GM12865 (cell line): Measurements from ENCODE around the gene SPATA32.
A peak's percentile ranks its signal among the peaks of the same experiment; 100 is the strongest.

ENCODE experiments used
- DNase-seq: peaks from one replicate; pipeline ENCODE4 v3.0.0; 2010; ENCODE audit warnings: low read depth
- H3K4me3 ChIP-seq: 2 replicates; pipeline ENCODE4 v1.5.1; 2011; ENCODE audit warnings: mild to moderate bottlenecking, low read depth, low read length, control low read depth
- CTCF ChIP-seq: IDR thresholded peaks from 2 replicates; pipeline ENCODE4 v1.5.1; 2011; ENCODE audit warnings: low read length, control low read depth, low read depth, inconsistent platforms; ENCODE audit not compliant: insufficient read depth; ENCODE audit errors: missing control alignments

Gene SPATA32

GRCh38 chr17:45231481-45232116 is 30.3 kb downstream of the SPATA32 start:
- TF ChIP-seq CTCF = peak; percentile 39
- H3K4me3 ChIP-seq = no peak overlapping the region
- DNase-seq = peak; percentile 46

- no peak for DNase-seq
- H3K4me3 ChIP-seq = no peak overlapping the region
- TF ChIP-seq CTCF = no peak
Observed at GRCh38 chr17:45230787-45231480, 31.0 kb downstream of the SPATA32 start.

DNA sequence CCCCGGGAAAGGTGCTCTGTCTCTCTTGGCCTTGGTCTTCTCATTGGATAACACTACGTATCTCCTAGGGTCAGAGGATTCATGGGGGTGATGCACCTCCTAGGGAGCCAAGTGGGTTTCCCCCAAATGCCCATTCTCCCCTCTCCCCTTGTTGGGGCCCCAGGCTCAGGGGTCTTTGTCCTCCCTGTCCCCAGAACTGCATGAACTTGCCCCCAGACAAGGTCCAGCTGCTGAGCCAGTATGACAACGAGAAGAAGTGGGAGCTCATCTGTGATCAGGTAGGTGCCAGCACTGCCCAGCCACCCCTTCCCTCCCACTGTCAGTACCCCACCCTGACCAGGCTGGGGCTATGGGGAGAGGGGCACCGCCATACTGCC is 31.5 kb downstream of the SPATA32 start:
- no peak for TF ChIP-seq CTCF
- DNase-seq = no peak
- no peak overlapping the region for H3K4me3 ChIP-seq

GRCh38 chr17:45229681-45230409 is 32.0 kb downstream of the SPATA32 start:
- peak; percentile 63 for DNase-seq
- no peak for TF ChIP-seq CTCF
- H3K4me3 ChIP-seq = no peak overlapping the region

DNA sequence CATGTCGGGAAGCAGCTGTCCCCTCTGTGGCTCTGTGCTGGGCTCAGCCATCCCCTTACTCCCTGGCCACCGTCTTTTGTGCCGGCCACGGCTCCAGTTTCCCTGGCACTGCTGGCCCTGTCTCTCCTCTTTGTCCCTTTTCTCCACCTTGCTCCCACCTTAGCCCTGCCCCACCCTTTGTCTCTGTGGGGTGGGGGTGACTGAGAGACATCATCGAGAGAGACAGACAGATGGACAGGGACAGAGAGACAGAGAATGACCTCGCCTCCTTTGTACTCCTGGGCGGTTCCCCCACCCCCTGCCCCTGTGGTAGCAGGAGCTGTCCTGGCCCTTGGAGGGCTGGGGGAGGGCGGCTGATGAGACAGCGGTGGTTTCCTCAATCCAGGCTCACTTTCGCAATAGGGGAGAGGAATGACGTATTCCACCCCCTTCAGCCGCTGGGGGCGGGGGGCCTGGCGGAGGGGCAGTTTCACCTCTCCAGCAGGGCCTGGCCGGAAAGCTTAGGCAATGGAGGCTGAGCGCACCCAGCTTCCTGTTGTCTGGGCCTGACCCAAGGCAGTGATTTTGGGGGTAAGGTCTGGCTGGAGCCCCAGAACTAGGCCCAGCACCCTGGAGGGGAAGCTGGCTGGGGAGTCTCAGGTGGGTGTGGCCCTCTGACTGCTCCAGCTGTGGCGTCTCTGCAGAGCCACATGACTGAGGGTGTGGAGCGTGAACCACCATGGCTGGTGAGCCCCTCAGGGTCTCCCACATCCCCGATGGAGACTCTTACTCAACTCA is 32.9 kb downstream of the SPATA32 start:
- TF ChIP-seq CTCF = no peak
- H3K4me3 ChIP-seq = peak overlapping the region; percentile 96
- peak; percentile 94 for DNase-seq

DNA sequence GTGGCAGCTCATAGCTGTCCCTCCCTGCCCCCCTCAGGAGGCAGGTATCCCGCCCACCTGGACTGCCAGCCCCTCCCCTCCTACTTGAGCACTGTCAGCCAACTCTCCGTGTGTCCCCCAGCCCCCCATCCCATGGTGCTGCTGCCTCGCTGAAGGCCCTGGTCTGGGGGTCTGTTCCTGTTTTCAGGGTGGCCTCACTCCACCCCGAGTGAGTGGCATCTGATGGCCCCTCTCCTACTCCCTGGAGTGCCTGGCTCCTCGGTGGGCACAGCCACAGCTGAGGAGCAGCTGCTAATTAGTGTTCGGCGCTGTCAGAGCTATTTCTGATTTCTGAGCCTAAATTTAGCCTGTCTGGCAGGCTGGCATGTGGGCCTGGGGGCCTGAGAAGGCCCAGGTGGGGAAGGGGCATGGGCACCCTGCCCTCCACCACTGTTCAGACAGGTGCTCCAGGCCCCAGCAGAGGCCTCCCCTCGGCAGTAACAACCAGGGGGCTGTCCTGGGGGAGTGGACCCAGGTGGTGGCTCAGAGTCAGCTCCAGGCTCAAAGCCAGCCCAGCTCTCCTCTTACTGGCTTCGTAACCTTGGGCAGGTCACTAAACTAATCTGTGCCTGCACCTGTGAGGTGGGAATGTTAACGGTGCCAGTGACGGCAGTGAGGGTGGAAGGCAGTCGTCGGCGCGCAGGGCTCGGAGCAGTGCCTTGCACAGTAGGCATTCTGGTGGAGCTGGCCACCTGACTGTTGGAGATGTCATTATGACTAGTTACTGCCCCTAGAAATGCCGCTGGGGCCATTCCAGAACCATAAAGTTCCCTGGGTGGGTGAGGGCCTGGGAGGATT is 33.8 kb downstream of the SPATA32 start:
- TF ChIP-seq CTCF = no peak
- H3K4me3 ChIP-seq = peak overlapping the region; percentile 96
- DNase-seq = peak; percentile 43
